ENCODE measurements around the gene MYB.

The MYB gene

GRCh38 chr6:135165031-135165430 is 16.1 kb upstream of the MYB start:
- DNase-seq: no peak

DNA sequence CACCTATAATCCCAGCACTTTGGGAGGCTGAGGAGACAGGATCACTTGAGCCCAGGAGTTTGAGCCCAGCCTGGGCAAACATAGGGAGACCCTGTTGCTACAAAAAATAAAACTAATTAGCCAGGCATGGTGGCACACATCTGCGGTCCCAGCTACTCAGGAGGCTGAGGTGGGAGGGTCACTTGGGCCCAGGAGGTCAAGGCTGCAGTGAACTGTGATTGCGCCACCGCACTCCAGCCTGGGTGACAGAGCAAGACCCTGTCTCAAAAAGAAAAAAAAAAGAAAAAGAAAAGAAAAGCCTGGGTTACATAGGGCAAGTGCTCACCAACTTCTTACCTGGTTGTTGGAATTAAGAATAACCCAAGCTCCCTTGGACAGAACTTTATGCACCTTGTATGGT is 14.6 kb upstream of the MYB start:
- no peak for DNase-seq

DNA sequence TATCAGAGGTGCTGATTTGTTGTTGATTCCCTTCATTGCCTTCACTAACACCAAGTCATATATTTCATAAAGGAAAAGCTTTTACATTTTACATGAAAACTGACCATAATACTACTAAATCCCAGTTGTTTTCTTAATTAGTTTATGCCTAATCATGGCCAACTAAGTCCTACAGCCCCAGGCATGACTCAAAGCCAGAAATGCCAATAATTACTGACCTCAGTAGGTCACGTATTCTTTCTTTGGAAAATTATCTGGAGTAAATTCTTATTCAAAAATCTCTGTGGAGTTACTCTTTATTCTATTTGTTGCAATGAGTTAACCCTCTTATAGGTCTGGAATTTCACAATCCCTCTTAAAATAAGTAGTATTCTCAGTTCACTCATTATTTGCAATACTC is 13.5 kb upstream of the MYB start:
- no peak for DNase-seq

- DNase-seq: no peak
Measured at GRCh38 chr6:135168766-135169165, 12.3 kb upstream of the MYB start.

- DNase-seq: no peak
Measured at GRCh38 chr6:135170238-135170637, 10.9 kb upstream of the MYB start.

- DNase-seq: no peak
Measured at GRCh38 chr6:135170849-135171248, 10.3 kb upstream of the MYB start.

DNA sequence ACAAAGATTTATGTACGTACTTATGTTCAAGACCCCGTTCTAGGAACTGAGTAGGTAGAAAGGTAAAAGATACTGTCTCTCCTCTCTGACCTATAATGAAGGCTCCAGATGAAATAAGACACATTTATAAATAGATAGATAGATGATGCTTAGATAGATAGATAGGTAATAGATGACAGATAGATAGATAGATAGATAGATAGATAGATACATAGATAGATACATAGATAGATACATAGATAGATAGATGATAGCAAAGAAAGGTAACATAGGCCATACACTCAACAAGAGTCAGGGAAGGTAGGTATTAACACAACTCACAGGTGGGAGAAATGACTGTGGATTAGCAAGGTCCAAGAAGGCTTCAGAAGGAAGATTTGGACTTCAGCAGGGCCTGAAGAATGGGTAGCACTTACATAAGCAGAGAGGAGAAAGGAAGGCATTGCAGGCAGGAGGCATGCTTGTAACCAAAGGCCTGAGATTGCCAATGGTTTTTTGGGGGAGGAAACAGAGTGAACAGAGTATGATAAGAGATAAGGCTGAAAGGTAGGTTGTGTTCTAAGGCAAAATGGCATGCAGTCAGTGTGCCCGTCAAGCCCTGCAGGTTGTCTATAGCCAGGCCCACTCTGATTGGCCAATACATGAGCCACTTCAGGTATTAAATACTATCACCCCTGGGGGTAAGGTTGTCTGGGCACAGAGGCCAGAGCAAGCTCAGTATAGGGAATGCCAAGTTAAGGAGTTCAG is 7.7 kb upstream of the MYB start:
- DNase-seq: no peak

GRCh38 chr6:135173989-135174484 is 7.1 kb upstream of the MYB start:
- no peak for DNase-seq

DNA sequence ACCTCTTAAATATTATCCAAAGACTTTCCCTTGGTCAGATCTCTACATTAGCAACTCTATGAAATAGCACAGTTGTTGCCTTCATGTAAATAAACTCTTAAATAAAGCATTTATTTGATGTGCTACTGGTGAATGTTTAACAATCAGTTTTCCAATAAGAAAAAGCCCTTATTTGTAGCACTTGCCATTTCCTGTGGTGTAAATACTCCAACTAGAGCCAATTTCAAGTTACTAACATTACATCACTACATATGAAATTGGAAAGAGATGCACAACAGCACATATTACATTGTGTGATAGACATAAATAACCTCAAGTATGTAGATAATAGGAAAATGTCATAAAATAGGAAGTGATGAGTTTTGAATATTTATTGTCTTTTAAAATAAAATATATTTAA is 5.0 kb upstream of the MYB start:
- DNase-seq: no peak

- no peak for DNase-seq
Measured at GRCh38 chr6:135176464-135176863, 4.6 kb upstream of the MYB start.

- peak in 1 of 2 experiments; percentile 1 for DNase-seq
Measured at GRCh38 chr6:135179372-135179771, 1.7 kb upstream of the MYB start.

GRCh38 chr6:135179920-135180541 is 1.1 kb upstream of the MYB start:
- DNase-seq: no peak

DNA sequence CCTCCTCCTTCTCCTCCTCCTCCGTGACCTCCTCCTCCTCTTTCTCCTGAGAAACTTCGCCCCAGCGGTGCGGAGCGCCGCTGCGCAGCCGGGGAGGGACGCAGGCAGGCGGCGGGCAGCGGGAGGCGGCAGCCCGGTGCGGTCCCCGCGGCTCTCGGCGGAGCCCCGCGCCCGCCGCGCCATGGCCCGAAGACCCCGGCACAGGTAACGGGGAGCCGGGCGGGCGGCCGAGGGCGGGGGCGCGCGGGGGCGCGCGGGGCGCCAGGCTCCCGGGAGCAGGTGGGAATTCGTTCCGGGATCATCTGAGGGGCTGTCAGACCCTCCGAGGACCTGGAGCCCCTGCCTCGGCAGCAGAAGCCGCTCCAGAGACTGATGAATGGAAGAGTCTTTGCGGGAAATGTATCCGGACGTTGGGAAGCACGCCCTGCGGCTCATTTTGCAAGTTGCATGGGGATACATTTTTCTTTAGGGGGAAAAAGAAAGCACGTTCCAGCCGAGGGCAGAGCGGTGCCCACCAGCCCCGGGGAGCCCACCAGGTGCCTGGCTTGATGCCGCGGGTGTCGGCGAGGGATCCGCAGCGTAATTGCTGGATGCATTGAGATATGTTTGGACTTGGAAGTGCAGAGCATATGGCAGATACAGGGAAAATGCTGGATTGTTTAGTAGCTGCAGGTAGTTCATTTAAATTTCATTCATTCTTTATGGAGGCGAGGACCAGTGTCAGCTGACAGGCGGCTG is 394 bp downstream of the MYB start:
- no peak for DNase-seq

GRCh38 chr6:135182071-135183001 is 1.2 kb downstream of the MYB start:
- DNase-seq: peak in 1 of 2 experiments; percentile 9

- no peak for DNase-seq
Measured at GRCh38 chr6:135183002-135183531, 2.0 kb downstream of the MYB start.

DNA sequence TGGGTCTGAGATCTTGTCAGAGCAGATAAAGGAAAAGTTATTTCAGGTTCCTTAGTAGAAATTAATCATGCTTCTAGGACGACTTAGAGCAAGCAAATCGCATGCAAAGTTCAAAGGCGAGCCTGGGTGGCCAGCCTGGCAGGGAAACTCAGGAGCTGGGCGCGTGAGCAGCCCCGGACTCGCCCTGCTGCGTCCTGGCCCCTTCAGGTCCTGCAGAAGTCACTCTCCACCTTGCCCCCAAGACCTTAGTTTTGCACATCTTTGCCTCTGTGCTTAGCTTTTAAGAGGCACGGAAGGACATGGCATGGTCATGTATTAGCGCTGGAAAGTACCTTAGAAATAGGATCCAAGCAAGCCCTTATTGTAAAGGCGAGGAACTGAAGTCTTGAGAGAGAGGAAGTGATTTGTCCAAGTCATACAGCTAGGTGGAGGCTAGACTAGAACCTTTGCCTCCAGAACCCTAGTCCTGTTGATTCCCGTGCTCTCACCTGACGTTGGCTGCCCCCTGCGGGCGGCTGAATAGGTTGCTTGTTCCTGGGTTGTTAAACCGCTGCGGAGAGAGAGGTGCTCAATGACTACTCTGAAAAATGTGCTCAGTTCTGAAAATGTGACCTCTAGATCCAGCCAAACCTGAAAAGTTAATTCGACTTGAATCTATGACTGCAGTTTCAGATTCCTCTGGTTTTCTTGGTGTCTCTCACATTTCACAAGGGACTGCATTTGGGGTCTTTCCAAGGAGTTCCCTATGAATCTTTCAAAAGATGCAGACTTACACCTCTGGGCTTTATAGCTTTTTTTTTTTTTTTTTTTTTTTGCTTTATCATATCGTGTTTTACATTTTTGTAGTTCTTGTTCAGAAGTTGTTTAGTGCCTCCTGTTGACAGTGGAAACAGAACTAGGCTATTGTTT is 2.7 kb downstream of the MYB start:
- no peak for DNase-seq

DNA sequence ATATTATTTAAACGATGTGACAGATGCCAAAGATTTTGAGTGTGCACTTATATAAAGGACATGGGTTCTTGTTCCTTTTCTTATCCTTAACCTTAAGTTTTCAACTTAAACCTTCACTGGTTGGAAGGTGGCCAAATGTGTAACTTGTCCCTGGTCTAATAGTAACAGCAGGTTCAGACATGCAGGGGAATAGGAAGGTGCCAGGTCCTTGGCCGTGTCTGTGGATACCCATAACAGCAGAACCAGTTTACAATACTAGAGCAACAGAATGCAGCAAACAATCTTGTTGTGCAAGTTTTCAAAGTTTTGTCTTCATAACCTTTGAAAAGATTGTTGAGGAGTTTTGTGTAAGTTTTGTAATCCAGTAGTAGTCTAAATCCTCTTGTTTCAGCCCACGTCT is 4.4 kb downstream of the MYB start:
- peak in 1 of 2 experiments; percentile 1 for DNase-seq

- no peak for DNase-seq
Measured at GRCh38 chr6:135186255-135186654, 5.1 kb downstream of the MYB start.

GRCh38 chr6:135187372-135187771 is 6.3 kb downstream of the MYB start:
- no peak for DNase-seq

- no peak for DNase-seq
Measured at GRCh38 chr6:135188718-135189117, 7.6 kb downstream of the MYB start.

DNA sequence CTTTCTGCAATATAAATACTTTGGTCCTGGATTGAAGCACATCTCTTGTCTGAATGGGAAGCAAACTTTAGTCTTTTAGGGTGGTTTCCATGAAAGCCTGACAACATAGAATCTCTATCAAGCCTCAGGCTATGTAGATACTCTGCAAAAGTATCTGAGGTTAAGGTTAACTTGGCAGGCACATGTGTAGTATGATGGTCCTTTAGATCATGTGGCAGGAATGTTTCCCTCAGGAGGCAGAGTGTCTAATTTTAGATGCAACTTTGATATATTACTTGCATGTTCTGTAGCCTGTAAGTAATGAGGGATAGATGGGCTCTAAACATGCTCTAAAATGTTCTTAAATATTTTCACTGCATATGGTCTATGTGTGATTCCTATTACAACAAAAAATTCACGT is 8.2 kb downstream of the MYB start:
- no peak for DNase-seq

Measured in NCI-H446 (cell line).